CD4-positive, alpha-beta T cell treated with Interleukin-2 at 100 ng/mL for 4 hours (primary cell): ENCODE measurements around the gene UBL4B.

Experiments
- DNase-seq: peaks from one replicate; pipeline ENCODE4 v3.0.0-alpha.2; 2020; ENCODE audit warnings: low spot score

Gene UBL4B

GRCh38 chr1:110118636-110119396 is 6.6 kb downstream of the UBL4B start:
- no peak for DNase-seq

GRCh38 chr1:110119843-110120242 is 7.6 kb downstream of the UBL4B start:
- DNase-seq, result no peak

GRCh38 chr1:110120960-110121561 is 8.8 kb downstream of the UBL4B start:
- no peak for DNase-seq

- DNase-seq, result no peak
These were observed 11.0 kb downstream of the UBL4B start for GRCh38 chr1:110123224-110123623.

GRCh38 chr1:110125810-110126209 is 13.6 kb downstream of the UBL4B start:
- DNase-seq, result no peak

GRCh38 chr1:110130113-110130591 is 17.9 kb downstream of the UBL4B start:
- no peak for DNase-seq

- DNase-seq, result no peak
These were observed 18.7 kb downstream of the UBL4B start for GRCh38 chr1:110130989-110131388.

- no peak for DNase-seq
These were observed 20.4 kb downstream of the UBL4B start for GRCh38 chr1:110132682-110133081.

- no peak for DNase-seq
These were observed 21.2 kb downstream of the UBL4B start for GRCh38 chr1:110133436-110133835.

- DNase-seq, result no peak
These were observed 21.9 kb downstream of the UBL4B start for GRCh38 chr1:110134050-110134595.

GRCh38 chr1:110135246-110135645 is 23.0 kb downstream of the UBL4B start:
- no peak for DNase-seq

- DNase-seq, result no peak
These were observed 23.4 kb downstream of the UBL4B start for GRCh38 chr1:110135666-110136065.

GRCh38 chr1:110136911-110137310 is 24.7 kb downstream of the UBL4B start:
- DNase-seq, result no peak

- no peak for DNase-seq
These were observed 26.7 kb downstream of the UBL4B start for GRCh38 chr1:110138956-110139355.

GRCh38 chr1:110144366-110144765 is 32.1 kb downstream of the UBL4B start:
- DNase-seq, result no peak

GRCh38 chr1:110148961-110149360 is 36.7 kb downstream of the UBL4B start:
- DNase-seq, result no peak

- DNase-seq, result no peak
These were observed 38.3 kb downstream of the UBL4B start, which contains the start of gene SLC6A17 for GRCh38 chr1:110150330-110151174. SLC6A17 (plus strand) TSS chr1:110150494; CDS start chr1:110166930, 16,436 bp downstream.

GRCh38 chr1:110151175-110151669 is 39.0 kb downstream of the UBL4B start:
- DNase-seq, result no peak

GRCh38 chr1:110152133-110152785 is 40.0 kb downstream of the UBL4B start:
- DNase-seq, result no peak

- DNase-seq, result no peak
These were observed 41.2 kb downstream of the UBL4B start for GRCh38 chr1:110153407-110153950.

GRCh38 chr1:110155878-110156522 is 43.8 kb downstream of the UBL4B start:
- peak; percentile 11 for DNase-seq
